GM12892 (cell line): ENCODE data around the gene MRPL27.

Source experiments
- POLR2A ChIP-seq: IDR thresholded peaks from 2 replicates; pipeline ENCODE4 v1.6.1; 2011; ENCODE audit warnings: low read depth, low read length, control low read depth
- POLR2AphosphoS5 ChIP-seq: IDR thresholded peaks from 2 replicates; pipeline ENCODE4 v1.6.1; 2011; ENCODE audit warnings: low read depth, low read length, control low read depth
- TAF1 ChIP-seq: IDR thresholded peaks from 2 replicates; pipeline ENCODE4 v1.6.1; 2011; ENCODE audit warnings: low read depth, mild to moderate bottlenecking, control low read depth, low read length, borderline replicate concordance

DNA sequence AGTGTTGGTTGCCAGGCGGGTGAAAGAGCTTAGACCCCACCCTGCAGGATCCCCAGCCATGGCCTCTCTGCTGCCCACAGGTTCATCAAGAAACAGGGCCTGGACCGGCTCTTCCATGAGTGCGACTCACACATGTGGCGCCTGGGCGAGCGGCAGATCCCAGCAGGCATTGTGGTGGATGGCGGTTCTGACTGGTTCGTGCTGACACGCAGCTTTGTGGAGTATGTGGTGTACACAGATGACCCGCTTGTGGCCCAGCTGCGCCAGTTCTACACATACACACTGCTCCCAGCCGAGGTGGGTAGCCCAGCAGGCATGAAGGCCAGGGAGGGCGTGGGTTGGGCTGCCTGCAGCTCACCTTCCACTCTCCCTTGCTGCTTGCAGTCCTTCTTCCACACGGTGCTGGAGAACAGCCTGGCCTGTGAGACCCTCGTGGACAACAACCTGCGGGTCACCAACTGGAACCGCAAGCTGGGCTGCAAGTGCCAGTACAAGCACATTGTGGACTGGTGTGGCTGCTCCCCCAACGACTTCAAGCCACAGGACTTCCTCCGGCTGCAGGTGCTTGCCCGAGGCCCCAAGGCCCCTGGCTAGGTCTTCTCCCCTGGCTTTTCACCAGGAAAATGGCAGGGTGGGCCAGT is 17.2 kb downstream of the MRPL27 start:
- TF ChIP-seq POLR2A (no peak), POLR2AphosphoS5 (no peak), TAF1 (no peak)
